ENCODE data around the gene CARD11.

DNA sequence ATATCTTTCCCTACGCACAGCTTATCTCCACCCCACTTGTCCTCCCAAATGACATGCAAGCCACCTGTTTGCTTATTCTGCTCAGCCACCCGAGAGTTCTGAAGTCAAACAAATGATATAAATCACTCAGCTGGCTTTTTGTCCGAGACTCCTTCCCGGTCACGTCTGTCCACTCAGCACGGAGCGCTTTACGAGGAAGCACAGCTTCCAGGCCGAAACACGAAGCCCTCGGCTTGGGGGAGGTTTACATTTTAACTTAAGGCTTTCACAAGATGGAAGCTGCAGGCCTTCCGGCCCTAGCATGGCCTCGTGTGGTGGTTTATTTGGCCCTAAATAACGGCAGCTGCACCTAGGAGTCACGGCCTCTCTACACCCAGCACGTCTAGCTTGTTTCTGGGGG is 139.5 kb downstream of the CARD11 start:
- TF ChIP-seq, protein P1, sequence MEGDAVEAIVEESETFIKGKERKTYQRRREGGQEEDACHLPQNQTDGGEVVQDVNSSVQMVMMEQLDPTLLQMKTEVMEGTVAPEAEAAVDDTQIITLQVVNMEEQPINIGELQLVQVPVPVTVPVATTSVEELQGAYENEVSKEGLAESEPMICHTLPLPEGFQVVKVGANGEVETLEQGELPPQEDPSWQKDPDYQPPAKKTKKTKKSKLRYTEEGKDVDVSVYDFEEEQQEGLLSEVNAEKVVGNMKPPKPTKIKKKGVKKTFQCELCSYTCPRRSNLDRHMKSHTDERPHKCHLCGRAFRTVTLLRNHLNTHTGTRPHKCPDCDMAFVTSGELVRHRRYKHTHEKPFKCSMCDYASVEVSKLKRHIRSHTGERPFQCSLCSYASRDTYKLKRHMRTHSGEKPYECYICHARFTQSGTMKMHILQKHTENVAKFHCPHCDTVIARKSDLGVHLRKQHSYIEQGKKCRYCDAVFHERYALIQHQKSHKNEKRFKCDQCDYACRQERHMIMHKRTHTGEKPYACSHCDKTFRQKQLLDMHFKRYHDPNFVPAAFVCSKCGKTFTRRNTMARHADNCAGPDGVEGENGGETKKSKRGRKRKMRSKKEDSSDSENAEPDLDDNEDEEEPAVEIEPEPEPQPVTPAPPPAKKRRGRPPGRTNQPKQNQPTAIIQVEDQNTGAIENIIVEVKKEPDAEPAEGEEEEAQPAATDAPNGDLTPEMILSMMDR (conservative IDR thresholded peaks at IDR 0.05; ENCODE audit: low read depth, low read length), result no peak
- no peak for TF ChIP-seq MAFK (IDR thresholded peaks at IDR 0.05; ENCODE audit: low read depth, low read length)
- no peak for TF ChIP-seq MAZ (IDR thresholded peaks at IDR 0.05; ENCODE audit: borderline replicate concordance, low read depth, low read length)
- TF ChIP-seq POLR2A (IDR thresholded peaks at IDR 0.05; ENCODE audit: low read depth, low read length), result no peak
- no peak for TF ChIP-seq MXI1 (IDR thresholded peaks at IDR 0.05; ENCODE audit: borderline replicate concordance, low read depth, low read length)
- TF ChIP-seq RAD21 (IDR thresholded peaks at IDR 0.05; ENCODE audit: low read length), result no peak
- no peak for TF ChIP-seq SMC3 (IDR thresholded peaks at IDR 0.05; ENCODE audit: low read depth, low read length)
- no peak for TF ChIP-seq RFX5 (IDR thresholded peaks at IDR 0.05; ENCODE audit: low read depth, low read length)
- no peak for TF ChIP-seq RCOR1 (IDR thresholded peaks at IDR 0.05; ENCODE audit: insufficient replicate concordance, low read length)

All from IMR-90 (cell line).